Keratinocyte (primary cell): Measurements from ENCODE around the gene UBE2E3. TPM values are rescaled to one million over a fixed set of nuclear protein-coding genes. Genes with fewer than 3 reads are reported as not detected.

Experiments used
- DNase-seq: peaks from one replicate; pipeline ENCODE4 v3.0.0-alpha.2; 2011; ENCODE audit warnings: low read depth, missing footprints, low spot score
- FAIRE-seq: peaks from 2 replicates; lab custom pipeline; 2011; peaks lifted over from hg19 to GRCh38; lab: Jason Lieb, UNC
- H2AFZ ChIP-seq: 2 replicates; pipeline ENCODE4 v1.6.0; 2012; ENCODE audit warnings: low read length, control low read depth, inconsistent platforms; ENCODE audit not compliant: control insufficient read depth
- H3K27ac ChIP-seq: 2 replicates; pipeline ENCODE4 v1.5.1; 2011; ENCODE audit warnings: low read length; ENCODE audit not compliant: control insufficient read depth, insufficient read depth
- H3K27me3 ChIP-seq: 3 replicates; pipeline ENCODE4 v1.6.0; 2011; ENCODE audit warnings: low read length; ENCODE audit not compliant: control insufficient read depth, insufficient read depth; ENCODE audit errors: extremely low read depth
- H3K36me3 ChIP-seq, 2 experiments: 2 replicates in 1 of 2; 3 replicates in 1 of 2; pipeline ENCODE4 v1.5.1; 2011; ENCODE audit warnings: low read length in 2 of 2, mild to moderate bottlenecking in 1 of 2; ENCODE audit not compliant: control insufficient read depth in 2 of 2, insufficient read depth in 2 of 2; ENCODE audit errors: extremely low read depth in 1 of 2
- H3K4me1 ChIP-seq: 3 replicates; pipeline ENCODE4 v1.5.1; 2011; ENCODE audit warnings: low read length; ENCODE audit not compliant: control insufficient read depth, insufficient read depth; ENCODE audit errors: extremely low read depth
- H3K4me2 ChIP-seq: 3 replicates; pipeline ENCODE4 v1.6.0; 2011; ENCODE audit warnings: low read depth, low read length; ENCODE audit not compliant: control insufficient read depth, insufficient read depth; ENCODE audit errors: extremely low read depth
- H3K4me3 ChIP-seq, 3 experiments: fragments of 200-600 bp in 1 of 3; sonication (generic) in 1 of 3; 2 replicates in 2 of 3; 3 replicates in 1 of 3; pipeline ENCODE4 v1.5.1; 2011 to 2016; ENCODE audit warnings: low read length in 3 of 3, mild to moderate bottlenecking in 3 of 3, control low read depth in 2 of 3, inconsistent platforms in 1 of 3, low read depth in 1 of 3, mixed read lengths in 1 of 3, mixed run types in 1 of 3, moderate library complexity in 1 of 3; ENCODE audit not compliant: control insufficient read depth in 2 of 3, insufficient read depth in 2 of 3; ENCODE audit errors: extremely low read depth in 1 of 3
- H3K79me2 ChIP-seq: 2 replicates; pipeline ENCODE4 v1.6.0; 2012; ENCODE audit warnings: low read length; ENCODE audit not compliant: control insufficient read depth, insufficient read depth
- H3K9ac ChIP-seq: 3 replicates; pipeline ENCODE4 v1.6.0; 2011; ENCODE audit warnings: low read length; ENCODE audit not compliant: control insufficient read depth, insufficient read depth; ENCODE audit errors: extremely low read depth
- H3K9me1 ChIP-seq: 3 replicates; pipeline ENCODE4 v1.6.0; 2011; ENCODE audit warnings: low read length; ENCODE audit not compliant: control insufficient read depth, insufficient read depth; ENCODE audit errors: extremely low read depth
- H3K9me3 ChIP-seq: 2 replicates; pipeline ENCODE4 v1.5.1; 2012; ENCODE audit warnings: low read depth, low read length; ENCODE audit not compliant: control insufficient read depth
- H4K20me1 ChIP-seq: 3 replicates; pipeline ENCODE4 v1.6.0; 2011; ENCODE audit warnings: low read length; ENCODE audit not compliant: control insufficient read depth, insufficient read depth; ENCODE audit errors: extremely low read depth
- EZH2 ChIP-seq: IDR thresholded peaks from one replicate; pipeline ENCODE4 v1.6.1; 2012; ENCODE audit warnings: inconsistent platforms, mild to moderate bottlenecking, low read length, moderate library complexity
- dilution Hi-C: fragments of 300-500 bp; cut with MboI; formaldehyde crosslinking; loops from one replicate; pipeline ENCODE4 v1.7.0; 2020; ENCODE audit warnings: low sequenced_read_pairs; ENCODE audit not compliant: extremely low pct_ligation_motif_present
- polyA plus RNA-seq, 5 experiments: library from polyadenylated mRNA; depleted of rRNA in 3 of 5; stranded (reverse) in 3 of 5; stranded (forward) in 1 of 5; unstranded in 1 of 5; fragments of >200 nt; gene quantifications; 1 replicate in 1 of 5; 2 replicates in 3 of 5; 3 replicates in 1 of 5; pipeline versions ENCODE4 v1.2.1 to v1.2.3, GENCODE V29; 2011 to 2012; ENCODE audit warnings: missing spikeins in 2 of 5, low read depth in 1 of 5, low replicate concordance in 1 of 5
- TF ChIP-seq, protein P1 (sequence below), 3 experiments: IDR thresholded peaks in 1 of 3; conservative IDR thresholded peaks in 1 of 3; optimal IDR thresholded peaks in 1 of 3; 2 replicates in 2 of 3; 3 replicates in 1 of 3; pipeline versions ENCODE3 to v1.5.1; 2011; ENCODE audit warnings: low read length in 3 of 3, mild to moderate bottlenecking in 3 of 3, moderate library complexity in 2 of 3, control low read depth in 1 of 3, inconsistent platforms in 1 of 3; ENCODE audit not compliant: insufficient read depth in 2 of 3; ENCODE audit errors: extremely low read depth in 1 of 3

UBE2E3 gene
- polyA plus RNA-seq, 1 donor (not counting 4 experiments of a cell fraction or from before 2014, with no cell fraction given): 91.1 TPM

DNA sequence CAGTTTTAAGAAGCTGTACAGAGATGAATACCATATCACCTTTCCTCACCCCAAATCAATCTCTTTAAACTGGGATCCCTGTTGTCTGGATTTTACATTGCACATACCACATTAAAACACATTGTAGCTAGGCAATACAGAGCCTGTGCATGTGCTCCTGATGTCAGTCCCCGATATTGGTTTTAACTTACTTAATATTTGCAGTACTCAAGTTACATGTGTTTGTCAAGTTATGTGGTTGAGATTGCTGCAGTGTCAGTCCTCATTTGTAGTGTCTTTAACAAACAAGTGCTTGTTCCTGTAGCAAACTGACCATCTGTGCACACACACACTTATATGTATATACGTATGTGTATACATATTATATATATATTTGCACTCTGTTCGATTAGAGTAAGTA, 10.4 kb upstream of the UBE2E3 start:
- Histone ChIP-seq H3K4me1 (no peaks in the 10 kb centered on the region), H2AFZ (no peak overlapping the region), H3K27me3 (no peaks in the 10 kb centered on the region), H3K9me3 (no peaks in the 10 kb centered on the region), H3K9me1 (no peaks in the 10 kb centered on the region), H4K20me1 (no peaks in the 10 kb centered on the region), H3K4me3 (no peak overlapping the region), H3K79me2 (no peaks in the 10 kb centered on the region), H3K36me3 (no peaks in the 10 kb centered on the region), H3K27ac (no peak overlapping the region), H3K9ac (no peak overlapping the region), H3K4me2 (no peak overlapping the region)
- FAIRE-seq (no peak), DNase-seq (no peak)
- TF ChIP-seq, protein P1, sequence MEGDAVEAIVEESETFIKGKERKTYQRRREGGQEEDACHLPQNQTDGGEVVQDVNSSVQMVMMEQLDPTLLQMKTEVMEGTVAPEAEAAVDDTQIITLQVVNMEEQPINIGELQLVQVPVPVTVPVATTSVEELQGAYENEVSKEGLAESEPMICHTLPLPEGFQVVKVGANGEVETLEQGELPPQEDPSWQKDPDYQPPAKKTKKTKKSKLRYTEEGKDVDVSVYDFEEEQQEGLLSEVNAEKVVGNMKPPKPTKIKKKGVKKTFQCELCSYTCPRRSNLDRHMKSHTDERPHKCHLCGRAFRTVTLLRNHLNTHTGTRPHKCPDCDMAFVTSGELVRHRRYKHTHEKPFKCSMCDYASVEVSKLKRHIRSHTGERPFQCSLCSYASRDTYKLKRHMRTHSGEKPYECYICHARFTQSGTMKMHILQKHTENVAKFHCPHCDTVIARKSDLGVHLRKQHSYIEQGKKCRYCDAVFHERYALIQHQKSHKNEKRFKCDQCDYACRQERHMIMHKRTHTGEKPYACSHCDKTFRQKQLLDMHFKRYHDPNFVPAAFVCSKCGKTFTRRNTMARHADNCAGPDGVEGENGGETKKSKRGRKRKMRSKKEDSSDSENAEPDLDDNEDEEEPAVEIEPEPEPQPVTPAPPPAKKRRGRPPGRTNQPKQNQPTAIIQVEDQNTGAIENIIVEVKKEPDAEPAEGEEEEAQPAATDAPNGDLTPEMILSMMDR (optimal IDR thresholded peaks at IDR 0.05 in 1 of 3, IDR thresholded peaks at IDR 0.05 in 1 of 3, conservative IDR thresholded peaks at IDR 0.05 in 1 of 3; ENCODE audit: extremely low read depth in 1 of 3, insufficient read depth in 2 of 3, low read length in 3 of 3): no peak
- TF ChIP-seq EZH2: no peak
- dilution Hi-C loops: no loop called here

DNA sequence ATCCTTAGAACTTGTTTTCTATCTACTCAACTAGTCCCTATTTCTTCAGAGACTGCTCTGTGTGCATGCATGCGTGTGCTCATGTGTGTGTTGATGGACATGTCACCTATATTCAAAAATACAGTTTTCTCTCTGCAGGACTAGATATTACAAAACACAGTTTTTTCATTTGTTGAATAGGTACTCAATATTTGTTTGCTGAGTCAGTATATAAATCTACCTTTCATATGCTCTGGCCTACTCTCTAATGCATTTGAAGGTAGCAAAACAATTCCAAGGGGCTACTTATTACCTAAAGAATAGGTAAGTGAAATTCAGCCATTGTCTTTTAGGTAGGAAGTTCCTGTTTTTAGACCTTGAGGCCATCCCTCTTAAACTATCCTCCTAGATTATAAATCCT, 8.6 kb upstream of the UBE2E3 start:
- no peak overlapping the region for H3K4me2 ChIP-seq

DNA sequence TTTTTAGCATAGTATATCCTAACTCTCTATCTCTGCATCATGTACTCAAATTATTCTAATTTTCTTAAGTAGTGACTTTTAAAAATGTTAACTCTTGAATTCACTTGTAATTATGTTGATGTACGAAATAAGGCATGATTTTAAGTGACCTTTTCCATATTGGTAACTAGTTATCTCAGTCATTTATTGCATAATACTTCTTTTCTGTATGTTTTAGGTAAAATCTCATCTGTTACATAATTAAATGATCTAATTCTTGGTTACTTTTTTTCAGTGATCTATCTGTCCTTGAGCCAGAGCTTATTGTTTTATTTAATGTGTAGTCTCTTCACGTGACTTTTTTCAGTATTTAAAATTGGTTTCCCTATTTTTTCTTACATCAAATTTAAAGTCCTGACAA, 4.8 kb upstream of the UBE2E3 start:
- no peak overlapping the region for H2AFZ ChIP-seq
- FAIRE-seq (no peak), DNase-seq (no peak)
- H3K27ac ChIP-seq: no peak overlapping the region
- no peaks in the 10 kb centered on the region for H3K9me3 ChIP-seq
- no peaks in the 10 kb centered on the region for H4K20me1 ChIP-seq
- H3K4me1 ChIP-seq: peaks cover 9% of the 10 kb centered on the region
- no peaks in the 10 kb centered on the region for H3K36me3 ChIP-seq
- no peaks in the 10 kb centered on the region for H3K9me1 ChIP-seq
- no peak overlapping the region for H3K9ac ChIP-seq
- TF ChIP-seq EZH2: no peak
- TF ChIP-seq, protein P1 (optimal IDR thresholded peaks at IDR 0.05 in 1 of 3, IDR thresholded peaks at IDR 0.05 in 1 of 3, conservative IDR thresholded peaks at IDR 0.05 in 1 of 3; ENCODE audit: extremely low read depth in 1 of 3, insufficient read depth in 2 of 3, low read length in 3 of 3): no peak
- no peaks in the 10 kb centered on the region for H3K79me2 ChIP-seq
- dilution Hi-C loops: no loop called here
- no peaks in the 10 kb centered on the region for H3K27me3 ChIP-seq
- H3K4me3 ChIP-seq: no peak overlapping the region
- no peak overlapping the region for H3K4me2 ChIP-seq

More for the DNA sequence above, 8.6 kb upstream of the UBE2E3 start:
- Histone ChIP-seq H3K9me3 (no peaks in the 10 kb centered on the region), H3K27me3 (no peaks in the 10 kb centered on the region), H3K4me1 (no peaks in the 10 kb centered on the region), H3K36me3 (no peaks in the 10 kb centered on the region), H4K20me1 (no peaks in the 10 kb centered on the region), H3K79me2 (no peaks in the 10 kb centered on the region), H3K9me1 (no peaks in the 10 kb centered on the region), H3K4me3 (no peak overlapping the region), H3K9ac (no peak overlapping the region), H3K27ac (no peak overlapping the region), H2AFZ (no peak overlapping the region)
- DNase-seq: no peak
- FAIRE-seq: no peak
- dilution Hi-C loops: no loop called here
- no peak for TF ChIP-seq EZH2
